RCC 7860 (cell line): ENCODE data around the gene SLC48A1.
A peak's percentile ranks its signal among the peaks of the same experiment; 100 is the strongest.

Source experiments
- DNase-seq: peaks from one replicate; pipeline ENCODE4 v3.0.0-alpha.2; 2015; ENCODE audit warnings: low spot score
- FAIRE-seq: peaks from 2 replicates; lab custom pipeline; 2012; peaks lifted over from hg19 to GRCh38; lab: Jason Lieb, UNC

SLC48A1 gene

DNA sequence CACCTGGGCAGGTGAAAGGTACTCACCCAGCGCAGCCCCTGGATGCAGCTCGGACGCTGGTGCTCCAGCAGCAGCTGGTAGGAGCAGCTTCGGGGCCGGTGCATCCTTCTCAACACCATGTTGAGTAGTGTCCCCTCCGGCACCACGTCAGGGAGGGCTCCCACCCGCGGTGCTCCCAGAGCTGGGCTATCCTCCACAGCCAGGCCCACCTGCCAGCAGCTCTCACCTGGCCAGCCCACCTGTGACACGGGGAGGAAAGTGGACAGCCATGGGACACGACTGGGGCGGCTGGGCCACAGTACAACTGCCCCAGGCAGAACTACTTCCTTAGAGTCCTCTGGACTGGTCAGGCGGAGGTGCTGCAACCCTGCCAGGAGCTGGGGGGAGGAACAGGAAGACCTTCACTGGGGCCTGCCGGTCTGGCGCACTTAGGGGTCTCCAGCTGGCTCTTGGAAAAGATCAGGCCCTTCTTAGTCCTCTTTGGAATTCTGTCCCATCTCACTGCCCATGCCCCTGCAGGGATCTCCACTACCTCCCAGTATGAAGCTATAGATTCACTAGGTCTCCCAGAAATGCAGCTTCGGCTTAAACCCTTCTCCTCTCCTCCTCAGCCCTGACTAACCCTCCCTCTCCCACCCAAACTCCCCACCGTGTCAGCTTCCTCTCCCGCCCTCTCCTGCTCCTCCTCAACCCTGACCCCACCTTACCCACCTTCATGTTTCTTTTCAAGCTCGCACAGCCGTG, 15.0 kb upstream of the SLC48A1 start:
- FAIRE-seq (no peak), DNase-seq (no peak)

DNA sequence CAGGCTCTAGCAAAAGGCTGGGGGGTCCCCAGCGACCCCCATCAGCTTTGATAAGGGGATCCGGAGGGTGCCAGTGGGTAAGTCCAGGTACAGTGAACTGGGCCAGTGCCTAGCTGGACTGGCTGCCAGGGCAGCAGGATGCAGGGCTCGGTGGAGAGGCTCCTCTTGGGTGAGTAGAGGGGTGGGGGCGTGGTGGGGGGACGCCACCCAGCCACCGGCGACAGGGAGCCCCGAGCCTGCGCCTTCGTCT, 14.5 kb upstream of the SLC48A1 start:
- FAIRE-seq: no peak
- no peak for DNase-seq

DNA sequence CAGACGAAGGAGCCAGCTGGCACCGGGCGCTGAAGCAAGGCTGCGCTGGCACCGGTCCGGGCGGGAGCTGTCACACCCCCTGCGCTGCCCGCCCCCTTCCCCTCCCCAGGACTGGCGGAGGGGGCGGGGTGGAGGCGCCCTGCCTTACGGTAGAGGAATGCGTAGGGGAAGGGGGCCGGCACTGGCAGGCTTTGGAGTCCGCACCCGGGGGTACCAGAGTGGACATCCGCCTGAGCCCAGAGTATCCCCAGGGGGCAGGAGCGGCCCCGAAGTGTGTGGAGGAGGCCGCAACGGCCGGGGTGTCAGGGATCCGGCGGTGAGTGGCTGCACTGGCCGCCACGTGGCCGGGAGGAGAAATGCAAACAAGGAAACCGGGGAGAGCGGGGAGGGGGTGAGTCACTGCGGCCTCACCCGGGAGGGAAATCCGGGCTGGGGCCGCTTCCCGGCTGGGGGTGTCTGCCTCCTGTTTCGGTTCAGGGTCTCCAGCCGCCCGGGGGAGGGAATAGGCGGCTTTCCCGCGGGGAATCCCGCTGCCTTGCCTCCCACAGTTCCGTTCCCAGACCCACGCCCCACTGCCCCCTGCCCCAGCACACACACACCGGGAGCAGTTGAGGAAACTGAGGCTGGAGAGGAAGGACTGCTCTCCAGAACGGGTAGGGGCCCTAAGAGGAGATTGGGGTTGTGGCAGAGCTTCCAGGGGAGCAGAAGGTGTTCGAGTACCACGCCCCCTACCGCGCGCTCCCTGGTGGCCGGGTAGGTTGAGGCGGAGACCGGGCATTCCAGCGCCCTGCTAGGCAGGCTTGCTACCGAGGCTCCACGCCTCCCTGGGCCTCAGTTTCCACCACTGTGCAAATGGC, 14.0 kb upstream of the SLC48A1 start, which contains the start of gene RAPGEF3:
Gene RAPGEF3 (minus strand): TSS at position 47 of the 857 bp plus-strand sequence. CDS start 324 bp downstream, outside the sequence.
- no peak for FAIRE-seq
- DNase-seq: peak; percentile 76

DNA sequence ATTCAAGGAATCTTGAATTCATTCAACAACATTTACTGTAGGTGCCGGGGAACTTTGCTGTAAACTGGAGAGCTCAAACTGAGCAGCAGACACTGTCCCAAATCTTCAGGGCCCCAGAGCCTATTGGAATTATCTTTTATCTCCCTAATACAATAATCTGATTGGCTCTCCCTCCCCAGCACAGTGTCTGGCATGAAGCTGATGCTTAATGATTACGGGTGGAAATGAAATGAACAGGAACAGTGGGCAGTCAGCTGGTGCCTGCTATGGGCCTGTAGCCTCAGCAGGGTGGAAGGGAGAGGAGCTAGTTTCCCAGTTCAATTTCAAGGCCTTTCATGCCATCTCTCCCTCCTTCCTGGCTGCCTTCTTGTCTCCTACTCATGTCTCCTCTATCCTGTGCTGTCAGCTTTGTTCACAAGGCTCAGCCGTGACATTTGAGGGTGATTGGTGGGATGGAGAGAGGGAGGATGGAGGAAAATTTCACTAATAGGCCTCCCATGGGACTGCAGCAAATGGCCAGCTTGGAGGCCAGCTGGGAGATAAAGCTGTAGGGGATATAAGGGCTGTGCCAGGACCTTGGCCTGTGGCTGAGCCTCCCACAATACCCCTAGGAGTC, 10.1 kb upstream of the SLC48A1 start:
- DNase-seq (no peak), FAIRE-seq (no peak)

DNA sequence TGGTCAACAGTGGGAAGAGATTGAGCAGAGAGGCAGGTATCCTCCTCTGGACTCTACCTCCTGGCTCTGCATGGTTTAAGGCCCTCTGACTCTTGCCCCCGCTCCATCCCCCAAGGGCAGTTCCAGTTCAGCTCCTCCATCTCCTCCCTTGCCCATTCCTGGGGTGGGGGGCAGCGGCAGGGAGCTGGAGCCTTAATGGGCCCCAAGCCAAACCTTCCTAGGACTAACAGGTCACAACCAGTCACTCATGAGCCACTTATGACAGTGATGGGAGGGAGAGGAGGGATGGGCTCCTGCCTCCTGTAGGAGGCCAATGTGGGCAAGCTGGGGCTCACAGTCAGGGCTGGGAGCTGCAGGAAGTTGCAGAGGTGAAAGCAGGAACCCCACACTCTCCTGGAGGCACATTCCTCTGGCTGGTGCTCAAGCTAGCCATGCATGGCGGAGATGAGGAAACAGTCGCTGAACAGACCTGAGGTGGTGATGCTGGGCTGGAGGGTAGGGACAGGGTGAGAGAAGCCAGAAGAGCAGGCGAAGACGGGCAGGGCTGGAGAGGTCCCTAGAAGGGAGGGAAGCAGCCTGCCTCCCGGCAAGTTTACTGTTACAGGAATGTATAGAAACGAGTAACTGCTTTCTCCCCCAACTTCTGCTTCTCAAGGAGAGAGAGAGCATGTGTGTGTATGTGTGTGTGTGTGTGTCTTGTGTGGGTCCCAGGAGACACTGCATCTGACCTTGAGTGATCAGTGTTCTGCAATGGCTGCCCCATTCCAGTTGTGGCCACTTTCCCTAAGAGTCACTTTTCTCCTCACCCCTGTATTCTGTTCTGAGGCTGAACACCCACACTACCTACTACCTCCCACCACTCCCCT, 9.3 kb upstream of the SLC48A1 start:
- DNase-seq: peak; percentile 99
- peak; percentile 94 for FAIRE-seq

DNA sequence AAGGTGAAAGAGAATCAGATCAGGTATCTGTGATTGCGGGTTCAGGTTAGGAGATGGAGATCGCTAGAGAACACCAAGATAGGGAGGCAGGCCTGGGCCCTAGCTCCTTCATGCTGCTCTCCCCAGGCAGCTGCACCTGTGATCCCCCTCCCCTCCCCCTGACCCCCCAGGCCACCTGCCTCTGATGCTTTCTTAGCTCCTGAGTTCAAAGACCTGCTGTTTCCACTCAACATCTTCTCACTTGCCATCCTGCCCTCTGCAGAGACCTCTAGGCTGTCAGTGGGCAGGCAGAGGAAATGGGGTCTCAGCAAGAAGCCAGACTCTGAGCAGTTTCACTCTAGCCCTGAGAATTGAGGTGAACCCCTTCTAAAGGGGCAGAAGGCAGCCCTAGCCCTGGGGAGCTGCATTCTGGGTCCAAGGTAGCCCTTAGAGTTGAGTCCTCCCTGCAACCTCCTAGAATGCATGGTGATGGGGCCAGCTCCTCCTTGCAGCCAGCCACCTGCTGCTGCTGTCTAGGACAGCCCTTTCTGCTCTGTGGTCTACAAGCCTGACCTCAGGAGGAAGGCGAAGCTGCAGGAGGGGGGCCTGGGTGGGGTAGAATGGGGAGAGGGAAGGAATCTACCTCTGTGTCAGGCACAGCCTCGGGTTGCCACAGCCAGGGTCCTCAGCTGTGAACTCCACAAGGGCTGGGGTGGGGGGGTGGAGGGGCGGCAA, 6.4 kb upstream of the SLC48A1 start:
- no peak for FAIRE-seq
- no peak for DNase-seq

DNA sequence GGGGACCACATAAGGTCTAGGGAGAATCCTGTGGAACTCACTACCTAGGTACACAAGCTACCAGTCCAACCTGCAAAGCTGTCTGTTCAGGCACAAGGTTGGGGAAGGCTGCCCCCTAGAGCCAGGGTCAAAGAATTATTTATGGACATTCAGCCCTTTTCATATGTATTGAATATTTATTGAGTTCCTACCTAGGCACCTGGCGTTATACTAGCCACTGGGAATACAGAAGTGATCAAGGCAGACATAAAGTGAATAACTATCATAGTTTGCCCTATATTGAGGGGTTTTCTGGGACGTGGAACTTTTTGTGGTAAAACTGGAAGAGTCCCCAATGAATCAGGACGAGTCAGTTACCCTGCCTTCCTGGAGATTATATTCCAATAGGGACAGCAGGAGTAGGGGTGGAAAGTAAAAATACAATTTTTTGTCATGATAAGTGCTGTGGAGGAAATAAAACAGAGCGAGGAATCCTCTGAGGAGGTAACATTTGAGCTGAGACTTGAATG, 5.8 kb upstream of the SLC48A1 start:
- no peak for FAIRE-seq
- DNase-seq: no peak

DNA sequence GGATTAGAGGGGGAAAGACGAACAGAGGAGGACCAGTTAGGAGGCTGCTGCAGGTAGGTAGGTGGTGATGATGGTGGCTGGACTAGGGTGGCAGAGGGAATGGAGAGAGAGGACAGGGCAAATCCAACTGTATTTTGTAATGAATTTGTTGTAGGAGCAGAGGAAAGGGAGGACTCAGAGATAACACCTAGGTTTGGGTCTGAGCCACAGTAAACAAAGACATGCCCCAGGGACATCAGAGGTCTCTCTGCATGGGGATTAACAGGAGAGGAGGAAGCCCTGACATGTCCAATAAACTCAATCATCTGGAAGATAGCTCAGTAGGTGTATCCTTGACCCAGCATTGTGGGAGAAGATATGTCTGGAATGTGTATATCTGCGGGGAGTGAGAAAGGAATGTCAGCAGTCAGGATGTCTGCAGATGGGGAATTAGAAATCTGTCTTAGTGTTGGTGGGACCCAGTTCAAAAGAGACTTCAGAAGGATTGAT, 4.7 kb upstream of the SLC48A1 start:
- DNase-seq (peak; percentile 95), FAIRE-seq (peak; percentile 86)

DNA sequence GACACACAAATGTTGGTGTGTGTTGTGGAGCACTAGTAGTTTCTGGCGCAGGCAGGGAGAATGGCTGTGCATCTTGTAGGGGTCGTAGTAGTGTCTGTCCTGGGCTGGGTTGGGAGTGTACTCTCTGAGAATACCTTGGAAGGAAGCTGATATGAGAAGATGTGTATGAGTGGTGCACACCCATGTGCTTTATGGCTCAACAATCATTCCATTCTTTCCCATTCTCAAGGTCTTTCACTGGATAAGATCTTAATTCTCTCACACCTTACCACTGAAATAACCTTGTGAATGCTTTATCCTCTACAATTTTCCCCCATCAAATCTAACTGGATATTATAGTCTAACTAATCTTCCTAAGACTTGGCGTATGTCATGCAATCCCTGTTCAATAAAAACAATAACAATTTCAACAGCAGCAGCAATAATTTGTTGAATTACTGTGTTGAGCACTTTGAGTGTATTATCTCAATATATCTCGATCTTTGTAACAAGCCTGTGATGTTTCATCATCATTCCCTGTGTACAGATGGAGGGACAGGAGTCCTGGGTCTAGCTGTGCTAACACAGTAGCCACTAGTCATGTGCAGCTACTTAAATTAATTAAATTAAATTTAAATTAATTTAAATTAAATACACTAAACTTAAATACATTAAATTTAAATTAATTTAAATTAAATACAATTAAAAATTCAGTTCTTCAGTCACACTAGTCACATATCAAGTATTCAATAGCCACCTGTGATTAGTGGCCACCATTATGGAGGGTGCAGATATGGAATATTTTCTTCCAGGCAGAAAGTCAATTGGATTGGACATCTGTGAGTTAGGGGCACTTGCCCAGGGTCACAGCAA, 3.6 kb upstream of the SLC48A1 start:
- DNase-seq (no peak), FAIRE-seq (no peak)

DNA sequence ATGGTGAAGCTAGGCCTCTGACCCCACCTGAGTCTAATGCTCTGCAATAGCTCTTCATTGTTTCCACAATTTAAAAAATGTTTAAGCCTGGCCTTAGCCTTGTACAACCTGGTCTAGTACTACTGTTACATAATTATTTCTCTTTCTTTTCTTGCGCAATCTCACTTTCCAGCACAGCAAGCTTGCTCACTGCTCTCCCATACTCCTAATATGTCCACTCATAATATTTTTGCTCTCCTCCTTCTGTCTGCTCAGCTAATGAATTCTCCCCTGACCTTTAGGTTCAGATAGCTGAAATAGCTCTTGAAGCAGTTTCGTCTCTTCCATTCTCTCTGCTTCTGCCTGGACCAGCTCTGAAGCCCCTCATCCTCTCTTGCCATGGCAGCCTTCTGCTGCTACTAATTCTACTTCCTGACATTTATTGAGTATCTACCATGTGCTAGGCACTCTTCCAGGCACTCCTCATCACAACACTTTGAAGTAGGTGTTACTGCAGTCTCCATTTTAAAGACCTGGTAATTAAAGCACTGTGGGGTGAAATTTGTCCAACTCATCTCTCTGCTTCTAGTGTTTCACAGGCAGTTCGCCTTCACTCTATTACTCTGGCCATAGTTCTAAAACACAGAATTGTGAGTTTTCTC, 2.8 kb upstream of the SLC48A1 start:
- FAIRE-seq: no peak
- DNase-seq: no peak

DNA sequence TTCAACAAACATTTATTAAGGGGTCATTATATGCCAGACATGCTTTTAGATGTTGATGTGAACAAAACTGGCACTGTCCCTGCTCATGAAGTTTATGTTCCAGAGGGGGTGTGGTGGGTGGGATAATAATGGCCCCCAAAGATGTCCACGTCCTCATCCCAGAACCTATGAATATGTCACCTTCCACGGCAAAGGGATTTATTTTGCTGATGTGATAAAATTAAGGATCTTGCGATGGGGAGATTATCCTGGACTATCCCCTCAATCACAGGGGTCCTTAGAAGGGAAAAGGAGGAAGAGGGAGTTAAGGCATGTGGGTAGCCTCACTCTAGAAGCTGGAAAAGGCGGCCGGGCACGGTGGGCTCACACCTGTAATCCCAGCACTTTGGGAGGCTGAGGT, 1.7 kb upstream of the SLC48A1 start:
- DNase-seq (no peak), FAIRE-seq (no peak)

DNA sequence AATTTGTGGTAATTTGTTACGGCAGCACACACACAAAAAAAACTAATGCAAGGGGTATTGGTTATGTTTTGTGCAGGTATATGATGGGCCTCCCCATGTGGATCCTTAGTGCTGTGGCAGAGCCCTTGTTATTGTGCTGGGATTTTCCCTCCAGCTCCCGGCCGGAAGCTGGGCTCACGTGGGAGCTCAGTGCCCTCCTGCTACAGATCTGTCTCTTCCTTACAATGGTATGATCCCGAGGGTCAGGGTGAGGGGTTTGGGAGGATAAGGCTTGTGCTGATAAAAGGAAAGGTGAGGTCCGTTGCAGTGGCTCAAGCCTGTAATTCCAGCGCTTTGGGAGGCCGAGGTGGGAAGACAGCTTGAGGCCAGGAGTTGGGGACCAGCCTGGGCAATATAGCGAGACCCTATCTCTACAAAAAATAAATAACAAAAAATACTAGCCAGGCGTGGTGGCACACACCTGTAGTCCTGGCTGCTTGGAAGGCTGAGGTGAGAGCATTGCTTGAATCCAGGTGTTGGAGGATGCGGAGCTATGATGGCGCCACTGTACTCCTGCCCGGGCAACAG, 861 bp upstream of the SLC48A1 start:
- no peak for DNase-seq
- no peak for FAIRE-seq

DNA sequence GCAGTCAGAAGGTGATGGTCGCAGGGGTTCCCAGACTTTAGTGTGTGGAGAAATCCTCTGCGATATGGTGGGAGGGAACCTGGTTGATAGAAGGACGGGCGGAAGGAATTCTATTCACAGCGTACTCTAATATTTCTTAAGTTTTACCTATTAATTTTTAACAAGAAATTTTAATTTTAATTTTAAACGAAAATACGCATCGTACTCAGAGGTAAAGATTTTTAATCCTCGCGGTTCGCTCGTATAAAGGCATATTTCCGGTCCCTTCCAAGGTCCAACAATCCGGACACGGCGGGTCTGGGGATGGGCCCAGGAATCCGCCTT, 338 bp upstream of the SLC48A1 start:
- DNase-seq (no peak), FAIRE-seq (no peak)

DNA sequence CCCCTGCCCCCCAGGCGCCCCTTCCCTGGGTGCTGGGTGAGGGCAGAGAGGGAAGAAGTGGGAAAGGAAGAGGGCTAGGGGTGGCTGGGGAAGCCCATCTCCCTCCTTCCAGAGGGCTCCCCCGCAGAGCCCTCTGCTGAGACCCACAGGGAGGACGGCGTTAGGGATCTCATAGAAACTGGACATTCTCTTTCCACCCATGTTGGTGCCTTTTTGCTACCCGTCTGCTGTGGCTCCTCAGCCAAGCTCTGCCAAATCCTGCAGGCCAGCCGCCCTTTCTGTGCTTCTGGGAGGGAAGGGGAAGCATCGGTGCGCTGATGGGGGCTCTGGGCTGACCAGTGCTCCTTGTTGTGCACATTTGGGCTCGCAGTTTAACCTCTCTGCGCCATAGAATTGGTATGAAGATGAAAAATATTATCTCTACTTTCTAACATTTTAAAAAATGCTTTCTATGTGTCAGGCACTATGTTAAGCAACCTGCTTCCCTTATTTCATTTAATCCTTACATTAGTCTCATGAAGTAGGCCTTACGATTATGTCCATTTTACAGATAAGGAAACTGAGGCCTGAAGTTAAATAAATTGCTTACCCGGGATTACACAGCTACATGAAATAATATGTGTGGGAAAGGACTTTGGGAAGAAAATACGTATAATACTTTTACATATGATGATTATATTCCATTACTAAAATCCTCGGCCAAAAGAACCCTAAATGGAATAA, 981 bp downstream of the SLC48A1 start:
- FAIRE-seq (no peak), DNase-seq (no peak)

DNA sequence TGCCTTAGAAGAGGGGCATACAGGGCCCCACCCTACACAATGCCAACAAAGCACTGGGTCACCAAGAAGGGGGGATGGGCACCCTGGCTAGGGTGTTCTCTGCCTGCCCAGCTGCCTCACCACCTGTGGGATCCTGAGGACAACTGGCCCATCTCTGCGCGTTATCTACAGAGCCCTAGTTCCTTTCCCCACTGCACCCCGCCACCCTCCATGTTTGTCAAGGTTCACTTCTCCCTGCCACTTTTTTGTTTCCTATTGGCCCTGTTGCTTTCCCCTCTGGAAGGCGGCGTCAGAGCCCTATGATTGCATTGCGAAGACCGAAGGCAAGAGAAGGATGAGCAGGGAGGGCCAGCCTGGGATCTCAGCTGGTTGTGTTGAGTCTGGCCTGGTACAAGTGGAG, 1.6 kb downstream of the SLC48A1 start:
- no peak for DNase-seq
- FAIRE-seq: no peak

DNA sequence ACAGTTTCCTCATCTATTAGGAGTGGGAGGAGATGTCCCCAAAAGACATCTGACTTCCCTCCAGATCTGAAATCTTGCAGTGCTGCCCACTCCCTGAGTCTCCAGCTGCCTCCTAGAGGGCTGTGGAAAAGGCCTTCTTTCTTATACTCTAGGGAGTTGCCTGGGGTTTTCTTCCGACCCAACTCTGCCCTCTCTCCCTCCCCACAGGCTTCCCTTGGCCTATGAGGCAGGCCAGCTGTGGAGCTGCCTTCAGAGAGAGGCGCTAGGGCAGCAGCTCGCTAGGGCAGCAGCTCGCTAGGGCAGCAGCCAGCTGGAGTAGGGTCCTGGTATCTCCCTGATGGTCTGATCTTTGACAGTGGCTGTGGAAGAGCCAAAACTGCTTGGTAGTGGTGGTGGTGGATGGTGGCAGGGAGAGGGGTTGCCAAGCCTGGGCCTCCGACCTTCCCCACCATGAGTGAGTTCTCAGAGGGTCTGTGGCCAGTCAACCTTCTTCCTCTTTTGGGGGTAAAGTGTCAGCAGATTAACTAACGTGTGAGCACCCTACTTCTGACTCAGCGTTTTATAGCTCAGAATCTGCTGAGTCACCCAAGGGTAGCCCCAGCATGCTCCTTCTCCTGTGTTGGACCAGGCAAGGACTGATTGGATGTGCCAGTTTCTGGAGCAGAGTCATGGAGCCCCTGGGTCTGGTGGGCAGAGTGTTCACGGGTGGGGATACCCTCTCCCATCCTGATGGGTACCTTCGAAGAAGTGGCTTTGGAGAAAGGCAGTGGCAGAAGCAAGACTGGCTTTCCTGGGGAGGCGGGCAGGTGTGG, 2.3 kb downstream of the SLC48A1 start:
- DNase-seq (no peak), FAIRE-seq (no peak)
